GM19438 (cell line): Measurements from ENCODE around the gene RBMY1A1.
"Not testable (repeated sequence)": the region's sequence is repeated elsewhere in the genome, so short reads cannot be mapped to it uniquely, and the experiment has no call there.

Source experiments
- ATAC-seq: cut with Tn5 transposase; IDR thresholded peaks from one replicate; pipeline ENCODE4 v1.9.1; 2021; ENCODE audit warnings: low read depth; ENCODE audit not compliant: unreplicated experiment

The RBMY1A1 gene

DNA sequence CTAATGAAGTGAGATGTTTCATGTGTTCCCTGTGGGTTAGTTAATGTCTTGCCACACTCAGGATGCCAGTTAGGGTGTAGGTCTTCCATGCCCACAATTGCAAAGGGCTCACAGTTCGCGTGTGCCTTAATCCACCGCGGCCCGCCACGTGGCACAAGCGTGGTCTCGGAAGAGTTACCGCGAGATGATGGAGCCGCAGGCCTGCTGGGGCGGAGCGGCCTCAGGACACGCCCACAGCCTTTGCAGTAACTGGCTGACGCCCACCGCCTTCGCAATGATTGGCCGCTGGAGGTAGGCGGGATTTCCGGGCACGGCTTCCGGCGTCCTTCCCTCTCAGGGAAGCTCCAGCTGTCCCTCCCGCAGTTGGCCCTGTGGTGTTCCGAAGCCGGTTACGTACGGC lies at the start of gene RBMY1A1:
TSS of gene RBMY1A1 (plus strand) at position 301 of the 400 bp plus-strand sequence. CDS start 2,013 bp downstream, outside the sequence.
- not testable (repeated sequence) for ATAC-seq

DNA sequence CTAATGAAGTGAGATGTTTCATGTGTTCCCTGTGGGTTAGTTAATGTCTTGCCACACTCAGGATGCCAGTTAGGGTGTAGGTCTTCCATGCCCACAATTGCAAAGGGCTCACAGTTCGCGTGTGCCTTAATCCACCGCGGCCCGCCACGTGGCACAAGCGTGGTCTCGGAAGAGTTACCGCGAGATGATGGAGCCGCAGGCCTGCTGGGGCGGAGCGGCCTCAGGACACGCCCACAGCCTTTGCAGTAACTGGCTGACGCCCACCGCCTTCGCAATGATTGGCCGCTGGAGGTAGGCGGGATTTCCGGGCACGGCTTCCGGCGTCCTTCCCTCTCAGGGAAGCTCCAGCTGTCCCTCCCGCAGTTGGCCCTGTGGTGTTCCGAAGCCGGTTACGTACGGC lies 23.6 kb upstream of the RBMY1A1 start, which contains the start of gene RBMY1B:
TSS of gene RBMY1B (plus strand) at position 301 of the 400 bp plus-strand sequence. CDS start 2,013 bp downstream, outside the sequence.
- ATAC-seq = not testable (repeated sequence)

DNA sequence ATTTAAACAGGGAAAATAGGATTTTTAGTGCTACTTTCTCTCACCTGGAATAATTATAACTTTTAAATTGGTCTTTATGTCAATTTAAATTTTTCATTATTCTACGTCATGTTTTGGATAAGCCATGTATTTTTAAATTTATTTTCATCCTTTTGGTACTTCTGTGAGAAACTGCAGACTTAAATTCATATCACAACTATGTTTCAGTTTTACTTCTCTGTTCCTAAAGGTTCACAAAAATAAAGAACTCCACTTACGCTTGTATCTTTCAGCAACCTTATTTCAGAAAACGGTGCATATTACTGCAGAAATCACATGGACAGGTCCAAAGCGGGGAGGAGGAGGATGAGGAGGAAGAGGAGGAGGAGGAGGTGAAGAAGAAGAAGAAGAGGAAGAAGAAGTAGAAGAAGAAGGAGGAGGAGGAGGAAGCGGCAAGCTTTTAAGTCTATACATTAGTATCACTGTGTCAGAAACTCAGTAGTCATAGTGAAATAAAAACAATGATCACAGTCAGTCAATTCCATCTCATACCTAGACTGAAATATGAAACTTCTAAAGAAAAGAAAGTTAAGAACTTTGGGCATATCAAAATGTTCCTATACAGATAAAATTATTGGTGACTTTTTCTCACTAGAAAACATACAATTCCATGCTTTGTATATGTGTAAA lies 24.8 kb downstream of the RBMY1A1 start:
- ATAC-seq = not testable (repeated sequence)

DNA sequence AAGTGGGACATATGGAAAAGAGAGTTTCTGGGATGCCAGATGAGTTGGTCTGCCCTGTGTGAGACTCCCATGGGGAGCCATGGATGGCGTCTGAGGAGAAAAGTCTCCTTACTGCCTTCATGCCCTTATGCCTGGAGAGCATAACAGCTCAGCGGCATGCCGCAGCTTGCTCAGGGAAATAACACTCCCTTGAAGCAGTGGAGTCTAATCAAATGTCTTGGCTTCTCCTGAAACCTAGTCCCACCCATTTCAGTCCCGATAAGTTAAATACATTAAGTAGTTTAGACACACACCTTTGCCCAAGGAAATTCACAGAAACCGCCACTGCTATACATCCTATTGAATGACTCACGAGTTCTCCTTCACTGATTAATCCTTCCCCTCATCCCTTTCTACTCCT lies 50.8 kb downstream of the RBMY1A1 start:
- no peak for ATAC-seq

DNA sequence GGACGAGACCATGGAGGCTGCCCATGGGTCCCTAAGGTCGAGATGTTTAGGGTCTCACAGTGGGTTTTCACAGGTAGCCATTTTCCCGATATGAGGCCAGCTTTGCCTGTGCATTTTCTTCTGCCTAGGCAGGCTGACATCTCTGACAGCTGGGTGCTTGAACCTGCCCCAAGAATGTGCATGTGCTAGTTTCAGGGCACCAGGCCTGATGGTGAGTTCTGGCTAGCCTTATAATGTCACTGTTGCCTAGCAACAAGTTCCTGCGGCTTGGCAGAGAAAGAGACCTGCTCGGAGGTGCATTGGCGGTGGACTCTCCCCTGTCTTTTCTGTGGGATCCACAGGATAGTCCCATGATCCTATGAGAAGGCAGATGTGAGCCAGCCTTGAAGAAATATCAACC lies 51.8 kb downstream of the RBMY1A1 start:
- ATAC-seq = not testable (repeated sequence)

DNA sequence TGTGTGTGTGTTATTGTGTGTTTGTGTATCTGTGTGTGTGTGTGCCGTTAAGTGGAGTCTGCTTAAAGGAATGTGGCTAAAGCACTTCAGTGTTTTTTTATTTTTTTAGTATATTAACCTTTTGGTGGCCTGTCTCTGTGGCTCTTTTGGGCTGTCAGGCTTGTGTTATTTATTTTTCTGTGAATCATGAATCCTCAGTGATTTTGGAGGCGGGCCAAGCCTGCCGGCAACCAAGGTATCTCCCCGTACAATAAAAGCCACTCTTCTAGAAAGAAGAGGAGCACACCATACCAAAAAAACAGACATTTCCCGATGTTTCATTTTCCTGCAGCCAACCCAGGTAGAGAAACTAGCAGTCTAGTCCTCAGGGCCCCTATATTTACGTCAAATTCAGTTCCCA lies 57.4 kb downstream of the RBMY1A1 start:
- ATAC-seq = no peak

DNA sequence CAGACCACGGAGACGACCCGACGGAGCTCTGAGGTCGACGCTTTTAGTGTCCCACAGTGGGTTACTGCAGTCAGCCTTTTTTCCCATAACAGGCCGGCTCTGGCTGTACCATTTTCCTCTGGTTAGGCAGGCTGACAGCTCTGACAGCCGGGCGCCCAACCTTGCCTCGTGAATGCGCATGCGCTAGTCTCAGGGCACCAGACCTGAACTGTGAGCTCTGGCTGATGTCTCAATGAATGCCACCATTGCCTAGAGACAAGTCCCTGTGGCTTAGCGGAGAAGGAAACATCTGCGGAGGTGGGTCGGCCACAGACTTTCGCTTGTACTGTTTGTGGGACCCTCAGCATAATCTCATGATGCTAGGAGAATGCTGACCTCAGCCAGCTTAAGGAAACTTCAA lies 61.6 kb downstream of the RBMY1A1 start:
- ATAC-seq = not testable (repeated sequence)
